Measurements from ENCODE around the gene SHROOM4.

Gene SHROOM4

GRCh38 chrX:50629774-50630173 lies 184.2 kb downstream of the SHROOM4 start:
- DNase-seq (ENCODE audit: low read depth), result no peak
- no peak overlapping the region for H3K4me3 ChIP-seq (ENCODE audit: low read length)
- TF ChIP-seq CTCF (conservative IDR thresholded peaks at IDR 0.05; ENCODE audit: low read length), result no peak

GRCh38 chrX:50627696-50628095 lies 186.3 kb downstream of the SHROOM4 start:
- no peak overlapping the region for H3K4me3 ChIP-seq (ENCODE audit: low read length)
- DNase-seq (ENCODE audit: low read depth), result no peak
- no peak for TF ChIP-seq CTCF (conservative IDR thresholded peaks at IDR 0.05; ENCODE audit: low read length)

GRCh38 chrX:50626432-50626831 lies 187.6 kb downstream of the SHROOM4 start:
- H3K4me3 ChIP-seq (ENCODE audit: low read length), result no peak overlapping the region
- no peak for TF ChIP-seq CTCF (conservative IDR thresholded peaks at IDR 0.05; ENCODE audit: low read length)
- no peak for DNase-seq (ENCODE audit: low read depth)

- TF ChIP-seq CTCF (conservative IDR thresholded peaks at IDR 0.05; ENCODE audit: low read length), result no peak
- no peak overlapping the region for H3K4me3 ChIP-seq (ENCODE audit: low read length)
- no peak for DNase-seq (ENCODE audit: low read depth)
Measured at GRCh38 chrX:50622751-50623150, 191.2 kb downstream of the SHROOM4 start.

- H3K4me3 ChIP-seq (ENCODE audit: low read length), result no peak overlapping the region
- TF ChIP-seq CTCF (conservative IDR thresholded peaks at IDR 0.05; ENCODE audit: low read length), result no peak
- no peak for DNase-seq (ENCODE audit: low read depth)
Measured at GRCh38 chrX:50618788-50619558, 195.0 kb downstream of the SHROOM4 start.

GRCh38 chrX:50617183-50617582 lies 196.8 kb downstream of the SHROOM4 start:
- no peak for TF ChIP-seq CTCF (conservative IDR thresholded peaks at IDR 0.05; ENCODE audit: low read length)
- DNase-seq (ENCODE audit: low read depth), result no peak
- H3K4me3 ChIP-seq (ENCODE audit: low read length), result no peak overlapping the region

GRCh38 chrX:50615570-50616158 lies 198.3 kb downstream of the SHROOM4 start:
- no peak for TF ChIP-seq CTCF (conservative IDR thresholded peaks at IDR 0.05; ENCODE audit: low read length)
- H3K4me3 ChIP-seq (ENCODE audit: low read length), result no peak overlapping the region

More at GRCh38 chrX:50615570-50616158, 198.3 kb downstream of the SHROOM4 start:
- no peak for DNase-seq (ENCODE audit: low read depth)
